Inflammatory macrophage treated with lipopolysaccharide for 4 hours (primary cell): ENCODE data around the gene OLFM2.
"Not testable (repeated sequence)": the region's sequence is repeated elsewhere in the genome, so short reads cannot be mapped to it uniquely, and the experiment has no call there.

Experiments
- DNase-seq: peaks from one replicate; pipeline ENCODE4 v3.0.0-alpha.2; 2020

Gene OLFM2

GRCh38 chr19:9941231-9941630 lies 4.9 kb upstream of the OLFM2 start:
- DNase-seq: no peak

GRCh38 chr19:9940778-9941177 lies 4.5 kb upstream of the OLFM2 start:
- no peak for DNase-seq

GRCh38 chr19:9939301-9939913 lies 3.1 kb upstream of the OLFM2 start:
- DNase-seq: no peak

GRCh38 chr19:9937001-9937411 lies 691 bp upstream of the OLFM2 start:
- no peak for DNase-seq

GRCh38 chr19:9935506-9936325 lies 599 bp downstream of the OLFM2 start:
- no peak for DNase-seq

- peak; percentile 70 for DNase-seq
Observed at GRCh38 chr19:9934132-9934950, 2.0 kb downstream of the OLFM2 start.

- DNase-seq: no peak
Observed at GRCh38 chr19:9932835-9933234, 3.5 kb downstream of the OLFM2 start.

- DNase-seq: no peak
Observed at GRCh38 chr19:9931629-9932028, 4.7 kb downstream of the OLFM2 start.

GRCh38 chr19:9923440-9923839 lies 12.9 kb downstream of the OLFM2 start:
- no peak for DNase-seq

- not testable (repeated sequence) for DNase-seq
Observed at GRCh38 chr19:9922782-9923379, 13.4 kb downstream of the OLFM2 start.

GRCh38 chr19:9917321-9917720 lies 19.0 kb downstream of the OLFM2 start:
- DNase-seq: peak; percentile 46

- peak; percentile 10 for DNase-seq
Observed at GRCh38 chr19:9916719-9917118, 19.6 kb downstream of the OLFM2 start.

GRCh38 chr19:9914315-9915207 lies 21.8 kb downstream of the OLFM2 start:
- DNase-seq: peak; percentile 73

GRCh38 chr19:9914001-9914314 lies 22.4 kb downstream of the OLFM2 start:
- DNase-seq: no peak

- DNase-seq: no peak
Observed at GRCh38 chr19:9913237-9914000, 22.9 kb downstream of the OLFM2 start.

GRCh38 chr19:9912551-9913236 lies 23.6 kb downstream of the OLFM2 start:
- no peak for DNase-seq

- DNase-seq: no peak
Observed at GRCh38 chr19:9911524-9912185, 24.7 kb downstream of the OLFM2 start.

- DNase-seq: no peak
Observed at GRCh38 chr19:9910625-9911024, 25.7 kb downstream of the OLFM2 start.

- DNase-seq: no peak
Observed at GRCh38 chr19:9909251-9909650, 27.1 kb downstream of the OLFM2 start.

GRCh38 chr19:9906475-9907087 lies 29.7 kb downstream of the OLFM2 start:
- no peak for DNase-seq
